Measurements from ENCODE around the gene JMJD1C.
"Not testable (repeated sequence)": the region's sequence is repeated elsewhere in the genome, so short reads cannot be mapped to it uniquely, and the experiment has no call there.

DNA sequence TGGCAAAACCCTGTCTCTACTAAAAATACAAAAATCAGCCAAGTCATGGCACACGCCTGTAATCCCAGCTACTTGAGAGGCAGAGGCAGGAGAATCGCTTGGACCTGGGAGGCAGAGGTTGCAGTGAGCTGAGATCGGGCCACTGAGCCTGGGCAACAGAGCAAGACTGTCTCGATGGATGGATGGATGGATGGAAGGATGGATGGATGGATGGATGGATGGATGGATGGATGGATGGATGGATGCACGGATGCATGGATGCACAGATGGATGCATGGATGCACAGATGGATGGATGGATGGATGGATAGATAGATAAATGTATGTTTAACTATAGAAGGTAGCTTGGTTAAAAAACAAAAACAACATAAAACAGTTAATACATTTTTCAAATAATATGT lies 34.8 kb upstream of the JMJD1C start:
- TF ChIP-seq, protein P1, sequence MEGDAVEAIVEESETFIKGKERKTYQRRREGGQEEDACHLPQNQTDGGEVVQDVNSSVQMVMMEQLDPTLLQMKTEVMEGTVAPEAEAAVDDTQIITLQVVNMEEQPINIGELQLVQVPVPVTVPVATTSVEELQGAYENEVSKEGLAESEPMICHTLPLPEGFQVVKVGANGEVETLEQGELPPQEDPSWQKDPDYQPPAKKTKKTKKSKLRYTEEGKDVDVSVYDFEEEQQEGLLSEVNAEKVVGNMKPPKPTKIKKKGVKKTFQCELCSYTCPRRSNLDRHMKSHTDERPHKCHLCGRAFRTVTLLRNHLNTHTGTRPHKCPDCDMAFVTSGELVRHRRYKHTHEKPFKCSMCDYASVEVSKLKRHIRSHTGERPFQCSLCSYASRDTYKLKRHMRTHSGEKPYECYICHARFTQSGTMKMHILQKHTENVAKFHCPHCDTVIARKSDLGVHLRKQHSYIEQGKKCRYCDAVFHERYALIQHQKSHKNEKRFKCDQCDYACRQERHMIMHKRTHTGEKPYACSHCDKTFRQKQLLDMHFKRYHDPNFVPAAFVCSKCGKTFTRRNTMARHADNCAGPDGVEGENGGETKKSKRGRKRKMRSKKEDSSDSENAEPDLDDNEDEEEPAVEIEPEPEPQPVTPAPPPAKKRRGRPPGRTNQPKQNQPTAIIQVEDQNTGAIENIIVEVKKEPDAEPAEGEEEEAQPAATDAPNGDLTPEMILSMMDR (IDR thresholded peaks at IDR 0.05), result not testable (repeated sequence)
- not testable (repeated sequence) for TF ChIP-seq POLR2A (IDR thresholded peaks at IDR 0.05)
